Body of pancreas (tissue), 4 donors: ENCODE results near the gene TRIML1.

Experiments used
- CTCF ChIP-seq, 7 experiments: fragments of 450-650 bp in 4 of 7; fragments of 200-600 bp in 3 of 7; sonication (generic) in 3 of 7; IDR thresholded peaks; one replicate each; pipeline ENCODE4 v1.5.1; 2016 to 2019; ENCODE audit warnings: antibody characterized with exemption in 7 of 7
- POLR2A ChIP-seq, 3 donors: fragments of 450-650 bp; IDR thresholded peaks; one replicate each; pipeline ENCODE4 v1.6.1; 2016; ENCODE audit warnings: antibody characterized with exemption in 3 of 3, mild to moderate bottlenecking in 2 of 3

- TF ChIP-seq CTCF (IDR thresholded peaks at IDR 0.05) (no peak), POLR2A (IDR thresholded peaks at IDR 0.05) (no peak)
Observed at GRCh38 chr4:188130355-188130754, 8.9 kb upstream of the TRIML1 start.
